Activated naive CD4-positive, alpha-beta T cell treated with Interleukin-2 at 50 U/mL for 16 hours (primary cell): ENCODE measurements around the gene ZBTB6.
A peak's percentile ranks its signal among the peaks of the same experiment; 100 is the strongest.

Source experiments
- DNase-seq: peaks from one replicate; pipeline ENCODE4 v3.0.0-alpha.2; 2020

The ZBTB6 gene

GRCh38 chr9:122912964-122913673, at the start of gene ZBTB6:
TSS of gene ZBTB6 (minus strand) at chr9:122913323. CDS start at chr9:122912072, 1,251 bp downstream.
- DNase-seq, result peak; percentile 75

GRCh38 chr9:122961139-122961538, 48.0 kb upstream of the ZBTB6 start:
- DNase-seq, result no peak

DNA sequence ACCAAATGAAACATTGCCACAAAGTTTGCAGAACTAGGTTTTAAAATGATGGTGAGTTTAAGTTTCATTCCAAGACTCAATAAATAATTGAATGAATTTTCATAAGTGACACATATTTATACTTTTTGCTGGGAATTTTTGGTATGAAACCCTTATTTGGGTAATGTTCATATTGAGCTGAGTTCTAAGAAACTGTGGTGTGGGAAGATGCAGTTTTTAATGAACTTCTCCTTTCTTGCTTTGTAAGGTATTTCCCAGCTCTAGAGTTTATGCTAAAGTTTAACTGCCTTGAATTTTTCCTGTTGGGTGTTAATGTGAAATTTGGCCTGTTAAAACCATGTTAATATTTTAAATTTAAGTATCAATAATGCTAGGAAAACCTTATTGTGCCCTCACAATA, 42.8 kb upstream of the ZBTB6 start:
- DNase-seq, result no peak

- DNase-seq, result no peak
These were observed 41.1 kb upstream of the ZBTB6 start for GRCh38 chr9:122954253-122954691.

DNA sequence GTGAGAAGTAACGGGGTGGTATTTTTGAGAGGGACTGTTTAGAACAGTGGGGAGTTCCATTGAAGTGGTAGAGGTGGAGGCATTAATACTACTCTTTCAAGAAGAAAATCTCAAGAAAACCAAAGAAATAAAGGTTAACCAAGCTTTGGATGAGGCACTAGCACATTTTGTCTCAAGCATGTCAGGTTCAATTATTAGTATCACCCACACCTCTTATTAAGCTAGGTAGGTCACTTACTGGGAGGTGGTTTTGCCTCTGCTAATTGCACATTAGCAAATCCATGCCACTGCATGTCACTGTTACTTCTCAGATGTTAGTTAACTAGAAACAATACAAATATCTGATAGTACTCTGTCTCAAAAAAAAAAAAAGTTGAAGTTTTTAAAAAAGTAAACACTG, 37.9 kb upstream of the ZBTB6 start:
- DNase-seq, result no peak

- DNase-seq, result no peak
These were observed 37.1 kb upstream of the ZBTB6 start for GRCh38 chr9:122950263-122950662.

DNA sequence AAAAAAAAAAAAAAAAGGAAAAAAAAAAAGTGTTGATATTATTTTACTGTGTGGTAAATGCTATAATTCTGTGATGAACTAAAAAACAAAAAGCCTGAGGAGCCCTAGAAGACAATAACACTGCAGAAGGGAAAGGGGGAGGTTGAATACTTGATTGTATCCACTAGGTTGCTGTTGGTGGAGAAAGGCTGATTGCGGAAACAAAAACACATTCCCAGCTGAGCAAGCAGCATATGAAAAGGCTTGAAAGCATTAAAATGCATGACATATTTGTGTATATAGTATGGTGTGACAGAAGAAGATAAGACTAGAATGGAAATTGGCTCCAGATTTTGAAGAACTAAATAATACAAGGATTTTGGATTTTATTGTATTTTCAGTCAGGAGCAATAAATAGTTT, 36.6 kb upstream of the ZBTB6 start:
- DNase-seq, result no peak

- no peak for DNase-seq
These were observed 35.2 kb upstream of the ZBTB6 start for GRCh38 chr9:122948313-122948712.

- DNase-seq, result no peak
These were observed 33.4 kb upstream of the ZBTB6 start for GRCh38 chr9:122946461-122947005.

GRCh38 chr9:122944960-122945888, 32.1 kb upstream of the ZBTB6 start:
- no peak for DNase-seq

- no peak for DNase-seq
These were observed 28.6 kb upstream of the ZBTB6 start for GRCh38 chr9:122941582-122942234.

GRCh38 chr9:122940749-122941581, 27.8 kb upstream of the ZBTB6 start, which contains the start of gene RABGAP1:
TSS of gene RABGAP1 (plus strand) at chr9:122941020. CDS start at chr9:122957060, 16,040 bp downstream.
- DNase-seq, result peak; percentile 99

GRCh38 chr9:122940454-122940748, 27.3 kb upstream of the ZBTB6 start:
- no peak for DNase-seq

DNA sequence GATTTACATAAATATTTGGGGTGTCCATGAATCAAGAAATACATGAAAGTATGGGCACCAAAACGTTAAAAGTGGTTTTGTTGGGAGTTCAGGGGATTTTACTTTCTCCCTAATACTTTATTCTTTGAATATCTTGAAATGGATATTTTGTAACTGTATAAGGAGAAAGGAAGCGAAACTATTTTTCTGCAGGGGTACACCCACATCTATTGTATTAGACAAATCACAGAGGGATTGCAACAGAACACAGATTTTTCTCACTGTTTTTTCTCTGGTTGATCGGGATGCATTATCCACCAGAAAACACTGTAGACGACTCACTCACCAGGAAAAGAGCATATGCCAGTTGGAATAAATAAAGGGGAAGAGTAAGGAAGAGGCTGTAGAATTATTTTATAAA, 26.5 kb upstream of the ZBTB6 start:
- DNase-seq, result no peak

- no peak for DNase-seq
These were observed 23.8 kb upstream of the ZBTB6 start for GRCh38 chr9:122936883-122937282.

DNA sequence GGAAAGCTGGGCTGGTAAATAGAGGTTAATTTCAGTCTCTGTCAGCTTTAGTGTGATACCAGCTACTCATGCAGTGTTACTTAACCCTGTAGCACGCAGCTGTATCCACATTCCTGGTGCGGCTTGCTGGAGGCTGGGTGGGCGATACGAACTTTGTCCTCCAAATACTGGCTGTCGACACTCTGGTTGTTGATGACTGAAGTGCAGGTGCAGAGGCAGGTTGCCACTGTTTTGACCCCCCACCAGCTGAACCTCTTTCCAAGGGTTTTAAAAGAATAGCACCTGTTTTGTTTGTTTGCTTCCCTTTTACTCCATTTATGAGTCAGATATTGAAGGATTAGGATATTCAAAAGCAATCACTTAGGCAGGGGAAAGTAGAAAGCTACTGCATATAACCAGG, 23.3 kb upstream of the ZBTB6 start:
- no peak for DNase-seq

GRCh38 chr9:122931226-122932121, 18.4 kb upstream of the ZBTB6 start, which contains the start of gene ZBTB26:
TSS of gene ZBTB26 (minus strand) at chr9:122931512. CDS start at chr9:122919934, 11,578 bp downstream.
- DNase-seq, result peak; percentile 90

GRCh38 chr9:122930541-122931225, 17.6 kb upstream of the ZBTB6 start:
- no peak for DNase-seq

- DNase-seq, result no peak
These were observed 16.8 kb upstream of the ZBTB6 start for GRCh38 chr9:122929796-122930354.

GRCh38 chr9:122923947-122924346, 10.8 kb upstream of the ZBTB6 start:
- no peak for DNase-seq
